ENCODE data around the gene RPAP3. TPM values are rescaled to one million over a fixed set of nuclear protein-coding genes. Genes with fewer than 3 reads are reported as not detected.

Gene RPAP3
- polyA plus RNA-seq, 3 donors: 9.6 to 20.6 (median 19.0) TPM

GRCh38 chr12:47748507-47748828 is 42.6 kb upstream of the RPAP3 start:
- Mint-ChIP-seq H3K4me3 (no peak overlapping the region), H3K36me3 (no peaks in the 10 kb centered on the region), H3K9me3 (peaks cover 0 to 1% (median 0%) of the 10 kb centered on the region in 7 donors), H3K27me3 (ENCODE audit: low read depth in 3 of 3) (peaks cover 10 to 25% (median 14%) of the 10 kb centered on the region in 3 donors), H3K4me1 (peaks cover 24% of the 10 kb centered on the region), H3K27ac (no peak overlapping the region)
- Histone ChIP-seq H3K4me3 (replicated peaks in 1 of 3; ENCODE audit: low read depth in 2 of 3, low read length in 3 of 3) (no peak overlapping the region), H3K9me3 (replicated peaks in 1 of 2; ENCODE audit: control insufficient read depth in 1 of 2, insufficient read depth in 1 of 2, low read length in 2 of 2) (no peaks in the 10 kb centered on the region), H3K9ac (ENCODE audit: insufficient read depth, low read length, poor library complexity, severe bottlenecking) (no peak overlapping the region), H3K4me1 (ENCODE audit: control insufficient read depth in 1 of 2, insufficient read depth in 2 of 2, low read length in 2 of 2) (peaks cover 8 to 13% of the 10 kb centered on the region in 2 donors), H3K79me2 (ENCODE audit: insufficient read depth, low read length) (no peaks in the 10 kb centered on the region), H3K4me2 (replicated peaks; ENCODE audit: extremely low read depth, low read length, poor library complexity, severe bottlenecking) (no peak overlapping the region), H3K36me3 (replicated peaks in 1 of 2; ENCODE audit: control insufficient read depth in 1 of 2, insufficient read depth in 2 of 2, low read length in 2 of 2) (no peaks in the 10 kb centered on the region), H3K27me3 (ENCODE audit: control insufficient read depth in 2 of 2, insufficient read depth in 2 of 2, low read length in 2 of 2) (no peaks in the 10 kb centered on the region), H3K27ac (ENCODE audit: low read depth in 1 of 2, low read length in 2 of 2) (no peak overlapping the region), H2AFZ (ENCODE audit: insufficient read depth, low read depth, low read length, poor library complexity, severe bottlenecking) (no peak overlapping the region), H4K20me1 (ENCODE audit: insufficient read depth, low read length) (no peaks in the 10 kb centered on the region)
- TF ChIP-seq CTCF (IDR thresholded peaks at IDR 0.05): no peak
- intact Hi-C loops (cut with micrococcal nuclease): no loop called here
- WGBS (ENCODE audit: insufficient coverage): 86% methylated on average over 1 of the region's 1 CpG
- no peak for DNase-seq

- Histone ChIP-seq H3K4me2 (replicated peaks; ENCODE audit: extremely low read depth, low read length, poor library complexity, severe bottlenecking) (no peak overlapping the region), H3K9me3 (replicated peaks in 1 of 2; ENCODE audit: control insufficient read depth in 1 of 2, insufficient read depth in 1 of 2, low read length in 2 of 2) (no peaks in the 10 kb centered on the region), H3K79me2 (ENCODE audit: insufficient read depth, low read length) (no peaks in the 10 kb centered on the region), H4K20me1 (ENCODE audit: insufficient read depth, low read length) (no peaks in the 10 kb centered on the region), H2AFZ (ENCODE audit: insufficient read depth, low read depth, low read length, poor library complexity, severe bottlenecking) (no peak overlapping the region), H3K4me3 (replicated peaks in 1 of 3; ENCODE audit: low read depth in 2 of 3, low read length in 3 of 3) (no peak overlapping the region), H3K36me3 (replicated peaks in 1 of 2; ENCODE audit: control insufficient read depth in 1 of 2, insufficient read depth in 2 of 2, low read length in 2 of 2) (no peaks in the 10 kb centered on the region), H3K4me1 (ENCODE audit: control insufficient read depth in 1 of 2, insufficient read depth in 2 of 2, low read length in 2 of 2) (peaks cover 8 to 11% of the 10 kb centered on the region in 2 donors), H3K9ac (ENCODE audit: insufficient read depth, low read length, poor library complexity, severe bottlenecking) (no peak overlapping the region), H3K27me3 (ENCODE audit: control insufficient read depth in 2 of 2, insufficient read depth in 2 of 2, low read length in 2 of 2) (no peaks in the 10 kb centered on the region), H3K27ac (ENCODE audit: low read depth in 1 of 2, low read length in 2 of 2) (no peak overlapping the region)
- intact Hi-C loops (cut with micrococcal nuclease): no loop called here
- DNase-seq: no peak
- Mint-ChIP-seq H3K27ac (no peak overlapping the region), H3K4me3 (no peak overlapping the region), H3K36me3 (no peaks in the 10 kb centered on the region), H3K4me1 (peaks cover 21% of the 10 kb centered on the region), H3K9me3 (peaks cover 0 to 1% (median 0%) of the 10 kb centered on the region in 7 donors), H3K27me3 (ENCODE audit: low read depth in 3 of 3) (peaks cover 14 to 30% (median 18%) of the 10 kb centered on the region in 3 donors)
- no peak for TF ChIP-seq CTCF (IDR thresholded peaks at IDR 0.05)
- 95% methylated on average over 10 of the region's 14 CpGs for WGBS (ENCODE audit: insufficient coverage)
Measured at GRCh38 chr12:47747596-47748506, 42.0 kb upstream of the RPAP3 start.
